Liver (tissue), 3 donors: ENCODE results near the gene SNX9.

Experiments
- CTCF ChIP-seq: fragments of 150-350 bp; IDR thresholded peaks from 2 replicates; pipeline ENCODE4 v1.5.1; 2017; ENCODE audit warnings: improper control_type of control experiment, low read depth, low read length; ENCODE audit not compliant: missing input control
- EGR1 ChIP-seq, 2 donors: IDR thresholded peaks; 2 replicates each; pipeline ENCODE4 v1.6.1; 2016 to 2018; ENCODE audit warnings: antibody characterized with exemption in 2 of 2, low read depth in 2 of 2
- FOXA2 ChIP-seq: IDR thresholded peaks from 2 replicates; pipeline ENCODE4 v1.6.1; 2016; ENCODE audit warnings: antibody characterized with exemption
- GABPA ChIP-seq, 2 donors: IDR thresholded peaks in 1 of 2; conservative IDR thresholded peaks in 1 of 2; 2 replicates each; pipeline ENCODE4 v1.6.1; 2016; ENCODE audit warnings: antibody characterized with exemption in 2 of 2, mild to moderate bottlenecking in 1 of 2, moderate library complexity in 1 of 2
- HNF4A ChIP-seq, 2 donors: conservative IDR thresholded peaks; 2 replicates each; pipeline ENCODE4 v1.6.1; 2016; ENCODE audit warnings: antibody characterized with exemption in 2 of 2, mild to moderate bottlenecking in 2 of 2
- RAD21 ChIP-seq, 2 donors: IDR thresholded peaks; 2 replicates each; pipeline ENCODE4 v1.6.1; 2016; ENCODE audit warnings: antibody characterized with exemption in 2 of 2, mild to moderate bottlenecking in 2 of 2
- REST ChIP-seq: IDR thresholded peaks from 2 replicates; pipeline ENCODE4 v1.6.1; 2016; ENCODE audit warnings: antibody characterized with exemption, mild to moderate bottlenecking
- RXRA ChIP-seq, 2 donors: IDR thresholded peaks; 2 replicates each; pipeline ENCODE4 v1.6.1; 2017 to 2018; ENCODE audit warnings: antibody characterized with exemption in 2 of 2, mild to moderate bottlenecking in 1 of 2
- SP1 ChIP-seq: IDR thresholded peaks from 2 replicates; pipeline ENCODE4 v1.6.1; 2018; ENCODE audit warnings: antibody characterized with exemption, mild to moderate bottlenecking
- TAF1 ChIP-seq: conservative IDR thresholded peaks from 2 replicates; pipeline ENCODE4 v1.6.1; 2016; ENCODE audit warnings: antibody characterized with exemption, mild to moderate bottlenecking
- YY1 ChIP-seq: IDR thresholded peaks from 2 replicates; pipeline ENCODE4 v1.6.1; 2016; ENCODE audit warnings: antibody characterized with exemption, mild to moderate bottlenecking
- TF ChIP-seq, protein P1 (sequence below): IDR thresholded peaks from 2 replicates; pipeline ENCODE4 v1.6.1; 2016; ENCODE audit warnings: antibody characterized with exemption
- TF ChIP-seq, protein P2 (sequence below): IDR thresholded peaks from 2 replicates; pipeline ENCODE4 v1.6.1; 2016; ENCODE audit warnings: antibody characterized with exemption
- TF ChIP-seq, protein P3 (sequence below): IDR thresholded peaks from 2 replicates; pipeline ENCODE4 v1.6.1; 2016; ENCODE audit warnings: antibody characterized with exemption
- donor health status: healthy.
- donor health status: healthy.

GRCh38 chr6:157911278-157911677 lies 88.2 kb downstream of the SNX9 start:
- TF ChIP-seq CTCF (no peak), REST (no peak), GABPA (IDR thresholded peaks at IDR 0.05 in 1 of 2, conservative IDR thresholded peaks at IDR 0.05 in 1 of 2) (no peak), TAF1 (no peak), RXRA (IDR thresholded peaks at IDR 0.05) (no peak), RAD21 (IDR thresholded peaks at IDR 0.05) (no peak), HNF4A (conservative IDR thresholded peaks at IDR 0.05) (no peak), YY1 (no peak), EGR1 (IDR thresholded peaks at IDR 0.05; ENCODE audit: low read depth in 2 of 2) (no peak), SP1 (no peak), FOXA2 (no peak)
- TF ChIP-seq, protein P1, sequence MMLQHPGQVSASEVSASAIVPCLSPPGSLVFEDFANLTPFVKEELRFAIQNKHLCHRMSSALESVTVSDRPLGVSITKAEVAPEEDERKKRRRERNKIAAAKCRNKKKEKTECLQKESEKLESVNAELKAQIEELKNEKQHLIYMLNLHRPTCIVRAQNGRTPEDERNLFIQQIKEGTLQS: no peak
- TF ChIP-seq, protein P2, sequence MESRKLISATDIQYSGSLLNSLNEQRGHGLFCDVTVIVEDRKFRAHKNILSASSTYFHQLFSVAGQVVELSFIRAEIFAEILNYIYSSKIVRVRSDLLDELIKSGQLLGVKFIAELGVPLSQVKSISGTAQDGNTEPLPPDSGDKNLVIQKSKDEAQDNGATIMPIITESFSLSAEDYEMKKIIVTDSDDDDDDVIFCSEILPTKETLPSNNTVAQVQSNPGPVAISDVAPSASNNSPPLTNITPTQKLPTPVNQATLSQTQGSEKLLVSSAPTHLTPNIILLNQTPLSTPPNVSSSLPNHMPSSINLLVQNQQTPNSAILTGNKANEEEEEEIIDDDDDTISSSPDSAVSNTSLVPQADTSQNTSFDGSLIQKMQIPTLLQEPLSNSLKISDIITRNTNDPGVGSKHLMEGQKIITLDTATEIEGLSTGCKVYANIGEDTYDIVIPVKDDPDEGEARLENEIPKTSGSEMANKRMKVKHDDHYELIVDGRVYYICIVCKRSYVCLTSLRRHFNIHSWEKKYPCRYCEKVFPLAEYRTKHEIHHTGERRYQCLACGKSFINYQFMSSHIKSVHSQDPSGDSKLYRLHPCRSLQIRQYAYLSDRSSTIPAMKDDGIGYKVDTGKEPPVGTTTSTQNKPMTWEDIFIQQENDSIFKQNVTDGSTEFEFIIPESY: no peak
- TF ChIP-seq, protein P3, sequence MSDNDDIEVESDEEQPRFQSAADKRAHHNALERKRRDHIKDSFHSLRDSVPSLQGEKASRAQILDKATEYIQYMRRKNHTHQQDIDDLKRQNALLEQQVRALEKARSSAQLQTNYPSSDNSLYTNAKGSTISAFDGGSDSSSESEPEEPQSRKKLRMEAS: no peak
